CD4-positive, alpha-beta T cell (primary cell): ENCODE results near the gene DENND6B. TPM values are rescaled to one million over a fixed set of nuclear protein-coding genes. Genes with fewer than 3 reads are reported as not detected.

ENCODE experiments used
- ATAC-seq: fragments of 200-7000 bp; cut with Tn5 transposase; one replicate; pipeline ENCODE4 v1.10.0; 2022; ENCODE audit warnings: mild to moderate bottlenecking; ENCODE audit not compliant: poor library complexity
- CTCF ChIA-PET: fragments of 350-600 bp; sonication (Branson Sonifier 250); formaldehyde crosslinking; loops from one replicate; lab custom pipeline; 2021; ENCODE audit warnings: antibody characterized with exemption, inconsistent platforms; lab: Charles Lee
- POLR2A ChIA-PET: fragments of 350-600 bp; sonication (Branson Sonifier 250); formaldehyde crosslinking; loops from one replicate; lab custom pipeline; 2021; ENCODE audit warnings: antibody characterized with exemption, inconsistent platforms; lab: Charles Lee
- DNase-seq, 14 experiments: peaks; one replicate each; pipeline ENCODE4 v3.0.0-alpha.2; 2013 to 2020; ENCODE audit warnings: mixed read lengths in 2 of 14
- H3K27ac ChIP-seq, 2 donors: one replicate each; pipeline versions ENCODE4 v1.5.1 to v1.7.0; 2013; ENCODE audit warnings: low read length in 2 of 2, low read depth in 1 of 2, mild to moderate bottlenecking in 1 of 2
- H3K27me3 ChIP-seq, 2 experiments: 1 replicate in 1 of 2; 2 replicates in 1 of 2; pipeline versions ENCODE4 v1.6.1 to v1.7.0; 2013; ENCODE audit warnings: low read length in 2 of 2, control low read depth in 1 of 2, mild to moderate bottlenecking in 1 of 2, moderate library complexity in 1 of 2; ENCODE audit not compliant: insufficient read depth in 2 of 2, control insufficient read depth in 1 of 2
- H3K36me3 ChIP-seq: one replicate; pipeline ENCODE4 v1.6.1; 2013; ENCODE audit warnings: low read length, control low read depth; ENCODE audit not compliant: insufficient read depth
- H3K4me1 ChIP-seq: one replicate; pipeline ENCODE4 v1.6.1; 2013; ENCODE audit warnings: low read length, control low read depth; ENCODE audit not compliant: insufficient read depth
- H3K4me3 ChIP-seq: one replicate; pipeline ENCODE4 v1.5.1; 2013; ENCODE audit warnings: mild to moderate bottlenecking, low read length, moderate library complexity
- H3K9me3 ChIP-seq, 2 experiments: 1 replicate in 1 of 2; 2 replicates in 1 of 2; pipeline versions ENCODE4 v1.6.1 to v1.7.0; 2013; ENCODE audit warnings: low read length in 2 of 2, mild to moderate bottlenecking in 2 of 2, control low read depth in 1 of 2, moderate library complexity in 1 of 2; ENCODE audit not compliant: control insufficient read depth in 1 of 2, insufficient read depth in 1 of 2
- H3K27ac Mint-ChIP-seq: one replicate; pipeline ENCODE4 v1.8.0; 2020; ENCODE audit warnings: mixed read lengths
- H3K27me3 Mint-ChIP-seq: one replicate; pipeline ENCODE4 v1.8.0; 2021; ENCODE audit warnings: mixed read lengths
- H3K36me3 Mint-ChIP-seq: one replicate; pipeline ENCODE4 v1.8.0; 2021; ENCODE audit warnings: low read depth, mixed read lengths
- H3K4me1 Mint-ChIP-seq: one replicate; pipeline ENCODE4 v1.8.0; 2021; ENCODE audit warnings: low read depth, mixed read lengths
- H3K4me3 Mint-ChIP-seq: one replicate; pipeline ENCODE4 v1.8.0; 2020; ENCODE audit warnings: mild to moderate bottlenecking, mixed read lengths
- H3K9me3 Mint-ChIP-seq: one replicate; pipeline ENCODE4 v1.8.0; 2020; ENCODE audit warnings: mixed read lengths
- CTCF ChIP-seq: fragments of 200-600 bp; IDR thresholded peaks from one replicate; pipeline ENCODE4 v1.8.0; 2022; ENCODE audit warnings: antibody characterized with exemption, mild to moderate bottlenecking
- intact Hi-C, 2 experiments: fragments of 100-400 bp; cut with DNase I in 1 of 2; cut with micrococcal nuclease in 1 of 2; formaldehyde crosslinking; loops; one replicate each; pipeline versions ENCODE4 v1.15.1 to v1.9.0; 2023 to 2025; cut with DNase I, micrococcal nuclease
- total RNA-seq, 174 experiments: library from RNA in 2 of 174; stranded (reverse) in 2 of 174; gene quantifications; one replicate each; pipeline ENCODE4 v1.2.3 and lab custom pipeline; 2021 to 2026

DENND6B gene
- total RNA-seq, 2 experiments from 2014 or later: 1.8 to 1.9 TPM

GRCh38 chr22:50280708-50281383, 46.0 kb downstream of the DENND6B start:
- H3K4me1 ChIP-seq: no peaks in the 10 kb centered on the region
- H3K36me3 Mint-ChIP-seq: no peaks in the 10 kb centered on the region
- H3K27ac Mint-ChIP-seq: no peak overlapping the region
- no peak overlapping the region for H3K27ac ChIP-seq
- ATAC-seq (no peak), DNase-seq (no peak)
- CTCF ChIA-PET: no interaction called here
- POLR2A ChIA-PET: no interaction called here
- no peaks in the 10 kb centered on the region for H3K27me3 Mint-ChIP-seq
- H3K27me3 ChIP-seq: no peaks in the 10 kb centered on the region
- intact Hi-C loops: no loop called here
- no peak overlapping the region for H3K4me3 Mint-ChIP-seq
- no peaks in the 10 kb centered on the region for H3K4me1 Mint-ChIP-seq
- H3K9me3 Mint-ChIP-seq: no peaks in the 10 kb centered on the region
- no peak for TF ChIP-seq CTCF
- no peaks in the 10 kb centered on the region for H3K36me3 ChIP-seq
- no peak overlapping the region for H3K4me3 ChIP-seq
- H3K9me3 ChIP-seq: peaks cover 0 to 14% of the 10 kb centered on the region in 2 experiments

- Histone ChIP-seq H3K4me1 (no peaks in the 10 kb centered on the region), H3K27me3 (no peaks in the 10 kb centered on the region), H3K9me3 (peaks cover 0 to 15% of the 10 kb centered on the region in 2 experiments), H3K4me3 (no peak overlapping the region), H3K36me3 (no peaks in the 10 kb centered on the region), H3K27ac (no peak overlapping the region)
- TF ChIP-seq CTCF: no peak
- Mint-ChIP-seq H3K4me1 (no peaks in the 10 kb centered on the region), H3K27ac (no peak overlapping the region), H3K4me3 (no peak overlapping the region), H3K9me3 (no peaks in the 10 kb centered on the region), H3K36me3 (no peaks in the 10 kb centered on the region), H3K27me3 (no peaks in the 10 kb centered on the region)
- intact Hi-C loops: no loop called here
- ChIA-PET POLR2A (no interaction called here), CTCF (interaction anchor here (1.5 kb wide), 1 partner anchor 62 kb away, joined by 3 read pairs; no protein-coding TSS in a partner anchor)
- ATAC-seq (no peak), DNase-seq (no peak)
Measured at GRCh38 chr22:50280022-50280707, 46.6 kb downstream of the DENND6B start.

- H3K9me3 Mint-ChIP-seq: no peaks in the 10 kb centered on the region
- TF ChIP-seq CTCF: no peak
- Histone ChIP-seq H3K27me3 (no peaks in the 10 kb centered on the region), H3K4me1 (peaks cover 3% of the 10 kb centered on the region), H3K27ac (no peak overlapping the region), H3K36me3 (no peaks in the 10 kb centered on the region), H3K4me3 (no peak overlapping the region), H3K9me3 (peaks cover 0 to 15% of the 10 kb centered on the region in 2 experiments)
- intact Hi-C loops: loop anchor here (5.0 to 10.0 kb wide), 2 partner anchors 48 to 336 kb away; partner anchors contain the start of gene DENND6B (in 1 of the 2)
- ATAC-seq (no peak), DNase-seq (no peak)
- H3K4me1 Mint-ChIP-seq: peaks cover 2% of the 10 kb centered on the region
- H3K27ac Mint-ChIP-seq: no peak overlapping the region
- H3K27me3 Mint-ChIP-seq: no peaks in the 10 kb centered on the region
- no peak overlapping the region for H3K4me3 Mint-ChIP-seq
- ChIA-PET POLR2A (no interaction called here), CTCF (interaction anchor here (1.5 kb wide), 1 partner anchor 63 kb away, joined by 3 read pairs; no protein-coding TSS in a partner anchor)
- no peaks in the 10 kb centered on the region for H3K36me3 Mint-ChIP-seq
Measured at GRCh38 chr22:50278956-50279619, 47.7 kb downstream of the DENND6B start.
